Stomach (tissue), 4 donors: Measurements from ENCODE around the gene MPG.

Experiments used
- CTCF ChIP-seq, 7 experiments: fragments of 450-650 bp in 4 of 7; fragments of 200-600 bp in 3 of 7; sonication (generic) in 3 of 7; IDR thresholded peaks; one replicate each; pipeline ENCODE4 v1.5.1; 2016 to 2019; ENCODE audit warnings: antibody characterized with exemption in 7 of 7, control low read depth in 2 of 7, mild to moderate bottlenecking in 1 of 7
- EP300 ChIP-seq: sonication (generic); formaldehyde crosslinking; IDR thresholded peaks from one replicate; pipeline ENCODE4 v1.6.1; 2017; ENCODE audit warnings: antibody characterized with exemption

DNA sequence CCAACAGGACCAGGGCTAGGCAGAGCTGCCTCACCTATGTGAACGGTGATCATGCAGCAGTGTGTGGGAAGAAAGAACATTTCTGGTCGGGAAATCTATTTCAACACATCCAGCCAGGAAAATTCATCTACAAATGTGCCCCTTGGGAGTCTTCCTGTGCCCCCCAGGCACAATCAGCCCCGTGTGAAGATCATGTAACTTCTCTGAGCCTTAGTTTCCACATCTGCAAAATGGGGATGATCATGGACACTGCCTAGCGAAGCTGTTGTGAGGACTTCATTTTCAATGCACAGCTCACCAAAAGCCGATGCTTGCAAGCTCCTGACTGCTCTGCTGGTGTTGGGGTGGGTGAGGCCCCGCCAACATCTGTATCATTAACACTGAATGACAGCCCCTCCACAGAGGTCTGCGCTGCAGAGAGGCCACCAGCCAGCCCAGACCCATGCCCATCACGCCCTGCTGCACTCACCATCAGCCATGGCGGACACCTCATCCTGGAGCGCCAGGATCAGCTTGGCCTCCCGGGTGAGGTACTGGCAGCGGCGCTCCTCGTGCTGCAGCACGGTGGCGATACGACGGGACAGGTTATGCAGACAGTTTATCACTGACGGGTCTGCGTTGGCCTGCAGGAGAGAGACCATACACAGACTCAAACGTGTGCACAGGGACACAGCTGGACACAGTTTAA is 34.3 kb downstream of the MPG start:
- no peak for TF ChIP-seq CTCF (IDR thresholded peaks at IDR 0.05)
- TF ChIP-seq EP300, result no peak
